ENCODE results near the gene FHAD1. TPM values are rescaled to one million over a fixed set of nuclear protein-coding genes. Genes with fewer than 3 reads are reported as not detected.

Gene FHAD1
- total and polyA plus RNA-seq, 2 donors (not counting 3 experiments of a cell fraction or from before 2014, with no cell fraction given), result 0.04 to 0.69 TPM

DNA sequence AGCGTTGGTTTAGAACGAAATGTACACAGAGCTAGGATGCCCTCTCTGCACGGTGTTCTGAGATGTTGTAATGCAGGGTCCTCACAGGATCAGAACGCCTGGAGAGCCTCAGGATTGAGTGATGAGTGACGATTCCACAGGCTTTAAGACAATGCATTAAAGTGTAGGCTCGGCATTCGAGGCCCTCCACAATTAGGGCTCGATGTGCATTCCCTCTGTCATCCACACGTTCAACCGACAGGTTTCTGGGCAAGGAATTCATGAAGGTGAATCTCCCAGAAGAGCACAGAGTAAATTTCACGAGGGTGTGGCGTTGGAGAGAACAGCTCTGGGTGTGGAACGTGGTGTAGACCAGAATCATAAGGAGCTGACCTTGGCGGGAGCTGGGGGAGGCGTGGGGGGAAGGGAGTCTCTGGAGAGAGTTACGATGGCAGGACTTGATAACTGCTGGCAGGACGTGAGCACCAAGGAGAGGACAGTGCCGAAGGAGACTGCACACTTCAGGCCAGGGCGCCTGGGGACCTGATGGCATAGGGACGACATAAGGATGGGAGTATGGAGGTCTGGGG is 111.6 kb downstream of the FHAD1 start:
- Histone ChIP-seq H2AFZ (ENCODE audit: low read depth, low read length) (no peak overlapping the region), H3K79me2 (ENCODE audit: control insufficient read depth, insufficient read depth, low read length) (no peaks in the 10 kb centered on the region), H3K4me3 (replicated peaks in 1 of 3; ENCODE audit: insufficient read depth in 1 of 3, low read depth in 1 of 3, low read length in 3 of 3) (no peak overlapping the region), H3K9me3 (replicated peaks; ENCODE audit: control insufficient read depth, insufficient read depth, low read length) (no peaks in the 10 kb centered on the region), H4K20me1 (replicated peaks; ENCODE audit: control insufficient read depth, extremely low read depth, insufficient read depth, low read length) (no peaks in the 10 kb centered on the region), H3K27me3 (ENCODE audit: control insufficient read depth in 2 of 2, insufficient read depth in 2 of 2, low read length in 2 of 2) (no peaks in the 10 kb centered on the region), H3K9ac (replicated peaks; ENCODE audit: extremely low read depth, insufficient read depth, low read length) (no peak overlapping the region), H3K4me2 (ENCODE audit: insufficient read depth, low read length) (no peak overlapping the region), H3K9me1 (replicated peaks; ENCODE audit: control insufficient read depth, extremely low read depth, insufficient read depth, low read length) (no peaks in the 10 kb centered on the region), H3K36me3 (ENCODE audit: control insufficient read depth in 2 of 2, extremely low read depth in 1 of 2, insufficient read depth in 2 of 2, low read length in 2 of 2) (no peaks in the 10 kb centered on the region), H3K27ac (ENCODE audit: insufficient read depth, low read depth, low read length) (no peak overlapping the region), H3K4me1 (ENCODE audit: control insufficient read depth, extremely low read depth, insufficient read depth, low read length) (peaks cover 5% of the 10 kb centered on the region)
- dilution Hi-C loops (cut with MboI; ENCODE audit: extremely low pct_ligation_motif_present, low sequenced_read_pairs), result no loop called here
- no TSS peak for BruUV-seq (replicated peaks)
- DNase-seq (ENCODE audit: low read depth, low spot score), result no peak
- intact Hi-C loops (cut with micrococcal nuclease), result no loop called here
- POLR2A ChIA-PET, result no interaction called here
- FAIRE-seq, result no peak
- CTCF ChIA-PET, result interaction anchor here (1.8 kb wide), 1 partner anchor 35 kb away, joined by 5 read pairs; no protein-coding TSS in a partner anchor
- TF ChIP-seq, protein P1, sequence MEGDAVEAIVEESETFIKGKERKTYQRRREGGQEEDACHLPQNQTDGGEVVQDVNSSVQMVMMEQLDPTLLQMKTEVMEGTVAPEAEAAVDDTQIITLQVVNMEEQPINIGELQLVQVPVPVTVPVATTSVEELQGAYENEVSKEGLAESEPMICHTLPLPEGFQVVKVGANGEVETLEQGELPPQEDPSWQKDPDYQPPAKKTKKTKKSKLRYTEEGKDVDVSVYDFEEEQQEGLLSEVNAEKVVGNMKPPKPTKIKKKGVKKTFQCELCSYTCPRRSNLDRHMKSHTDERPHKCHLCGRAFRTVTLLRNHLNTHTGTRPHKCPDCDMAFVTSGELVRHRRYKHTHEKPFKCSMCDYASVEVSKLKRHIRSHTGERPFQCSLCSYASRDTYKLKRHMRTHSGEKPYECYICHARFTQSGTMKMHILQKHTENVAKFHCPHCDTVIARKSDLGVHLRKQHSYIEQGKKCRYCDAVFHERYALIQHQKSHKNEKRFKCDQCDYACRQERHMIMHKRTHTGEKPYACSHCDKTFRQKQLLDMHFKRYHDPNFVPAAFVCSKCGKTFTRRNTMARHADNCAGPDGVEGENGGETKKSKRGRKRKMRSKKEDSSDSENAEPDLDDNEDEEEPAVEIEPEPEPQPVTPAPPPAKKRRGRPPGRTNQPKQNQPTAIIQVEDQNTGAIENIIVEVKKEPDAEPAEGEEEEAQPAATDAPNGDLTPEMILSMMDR (IDR thresholded peaks at IDR 0.05; ENCODE audit: extremely low read depth in 1 of 2, insufficient read depth in 1 of 2, low read depth in 1 of 2, low read length in 2 of 2), result no peak
- TF ChIP-seq, protein P2, sequence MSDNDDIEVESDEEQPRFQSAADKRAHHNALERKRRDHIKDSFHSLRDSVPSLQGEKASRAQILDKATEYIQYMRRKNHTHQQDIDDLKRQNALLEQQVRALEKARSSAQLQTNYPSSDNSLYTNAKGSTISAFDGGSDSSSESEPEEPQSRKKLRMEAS (IDR thresholded peaks at IDR 0.05; ENCODE audit: insufficient read depth, insufficient read length), result no peak
- no peak for TF ChIP-seq POLR2A (IDR thresholded peaks at IDR 0.05; ENCODE audit: low read depth, low read length)
- TF ChIP-seq MYC (IDR thresholded peaks at IDR 0.05; ENCODE audit: low read depth, low read length), result no peak
- TF ChIP-seq FOS (IDR thresholded peaks at IDR 0.05; ENCODE audit: borderline replicate concordance, insufficient read depth, low read length), result no peak
- no peak for TF ChIP-seq EZH2 (IDR thresholded peaks at IDR 0.05; ENCODE audit: borderline replicate concordance, low read depth, low read length, severe bottlenecking)
- no peak for TF ChIP-seq GATA2 (IDR thresholded peaks at IDR 0.05; ENCODE audit: insufficient read depth, insufficient read length, low read depth, low read length)
- no peak for TF ChIP-seq JUN (IDR thresholded peaks at IDR 0.05; ENCODE audit: borderline replicate concordance, insufficient read depth, insufficient read length, low read depth)
- no peak for TF ChIP-seq POLR2AphosphoS5 (IDR thresholded peaks at IDR 0.05; ENCODE audit: insufficient read depth, low read depth, low read length)

Measured in endothelial cell of umbilical vein (primary cell).